NCI-H526 (cell line): ENCODE measurements around the gene ZNF79.
A peak's percentile ranks its signal among the peaks of the same experiment; 100 is the strongest.
"Not testable (repeated sequence)": the region's sequence is repeated elsewhere in the genome, so short reads cannot be mapped to it uniquely, and the experiment has no call there.

ENCODE experiments used
- DNase-seq, 2 experiments: peaks; one replicate each; lab custom pipeline; 2025; lab: John Stamatoyannopoulos, UW

ZNF79 gene

GRCh38 chr9:127457191-127457878, 33.2 kb downstream of the ZNF79 start:
- DNase-seq = no peak

GRCh38 chr9:127458921-127459320, 34.7 kb downstream of the ZNF79 start:
- DNase-seq = no peak

GRCh38 chr9:127463382-127463781, 39.2 kb downstream of the ZNF79 start:
- DNase-seq = no peak

- no peak for DNase-seq
These were observed 39.7 kb downstream of the ZNF79 start for GRCh38 chr9:127463911-127464310.

GRCh38 chr9:127466407-127466917, 42.3 kb downstream of the ZNF79 start:
- DNase-seq = not testable (repeated sequence)

- DNase-seq = peak; percentile 88 to 92
These were observed 43.4 kb downstream of the ZNF79 start for GRCh38 chr9:127467621-127468020.

GRCh38 chr9:127470662-127471061, 46.5 kb downstream of the ZNF79 start:
- DNase-seq = no peak

- no peak for DNase-seq
These were observed 49.3 kb downstream of the ZNF79 start for GRCh38 chr9:127473501-127473900.

GRCh38 chr9:127473932-127474331, 49.8 kb downstream of the ZNF79 start:
- DNase-seq = no peak

- no peak for DNase-seq
These were observed 50.4 kb downstream of the ZNF79 start for GRCh38 chr9:127474592-127474991.

GRCh38 chr9:127479507-127480081, 55.4 kb downstream of the ZNF79 start:
- DNase-seq = no peak

- DNase-seq = no peak
These were observed 58.5 kb downstream of the ZNF79 start for GRCh38 chr9:127482662-127483061.

- no peak for DNase-seq
These were observed 61.8 kb downstream of the ZNF79 start for GRCh38 chr9:127485995-127486394.

- DNase-seq = no peak
These were observed 64.8 kb downstream of the ZNF79 start for GRCh38 chr9:127488946-127489345.

- no peak for DNase-seq
These were observed 65.4 kb downstream of the ZNF79 start for GRCh38 chr9:127489471-127490115.

GRCh38 chr9:127490535-127491230, 66.5 kb downstream of the ZNF79 start:
- DNase-seq = no peak

GRCh38 chr9:127491516-127491915, 67.3 kb downstream of the ZNF79 start:
- DNase-seq = no peak

GRCh38 chr9:127492616-127493015, 68.4 kb downstream of the ZNF79 start:
- no peak for DNase-seq

GRCh38 chr9:127493592-127494303, 69.6 kb downstream of the ZNF79 start:
- no peak for DNase-seq

- no peak for DNase-seq
These were observed 70.1 kb downstream of the ZNF79 start for GRCh38 chr9:127494304-127494702.
